Activated CD8-positive, alpha-beta T cell treated with anti-CD3 and anti-CD28 coated beads, Interleukin-2, amount 10 ng/mL, durations not matched to agents 7 days and 5 days (primary cell): ENCODE measurements around the gene TNNI3K. TPM values are rescaled to one million over a fixed set of nuclear protein-coding genes. Genes with fewer than 3 reads are reported as not detected.

Experiments
- ATAC-seq: fragments of 150-1000 bp; cut with Tn5 transposase; one replicate; pipeline ENCODE4 v1.10.0; 2021; ENCODE audit warnings: moderate library complexity
- CTCF ChIA-PET: fragments of 350-600 bp; sonication (Branson Sonifier 250); formaldehyde crosslinking; loops from one replicate; lab custom pipeline; 2021; ENCODE audit warnings: antibody characterized with exemption; lab: Charles Lee
- POLR2A ChIA-PET: fragments of 350-600 bp; sonication (Branson Sonifier 250); formaldehyde crosslinking; loops from one replicate; lab custom pipeline; 2021; ENCODE audit warnings: antibody characterized with exemption; lab: Charles Lee
- DNase-seq: peaks from one replicate; pipeline ENCODE4 v3.0.0-alpha.2; 2020
- H3K27ac Mint-ChIP-seq: one replicate; pipeline ENCODE4 v1.8.0; 2021; ENCODE audit warnings: mild to moderate bottlenecking, mixed read lengths
- H3K27me3 Mint-ChIP-seq: one replicate; pipeline ENCODE4 v1.8.0; 2021; ENCODE audit warnings: low read depth, mixed read lengths
- H3K36me3 Mint-ChIP-seq: one replicate; pipeline ENCODE4 v1.8.0; 2021; ENCODE audit warnings: low read depth, mixed read lengths
- H3K4me1 Mint-ChIP-seq: one replicate; pipeline ENCODE4 v1.8.0; 2021; ENCODE audit warnings: low read depth, mixed read lengths
- H3K4me3 Mint-ChIP-seq: one replicate; pipeline ENCODE4 v1.8.0; 2021; ENCODE audit warnings: mild to moderate bottlenecking, mixed read lengths
- H3K9me3 Mint-ChIP-seq: one replicate; pipeline ENCODE4 v1.8.0; 2022; ENCODE audit warnings: mixed read lengths; ENCODE audit not compliant: insufficient read depth
- total RNA-seq, 2 experiments: library from RNA; stranded (reverse); gene quantifications; one replicate each; pipeline ENCODE4 v1.2.3, GENCODE V29; 2021

Gene TNNI3K
- total RNA-seq, 2 experiments from 2014 or later: not detected

GRCh38 chr1:74362691-74363090 lies 127.5 kb downstream of the TNNI3K start:
- no peaks in the 10 kb centered on the region for H3K27me3 Mint-ChIP-seq
- DNase-seq: no peak
- H3K4me1 Mint-ChIP-seq: no peaks in the 10 kb centered on the region
- no peak for ATAC-seq
- H3K4me3 Mint-ChIP-seq: no peak overlapping the region
- POLR2A ChIA-PET: no interaction called here
- CTCF ChIA-PET: no interaction called here
- H3K9me3 Mint-ChIP-seq: no peaks in the 10 kb centered on the region
- no peaks in the 10 kb centered on the region for H3K36me3 Mint-ChIP-seq
- H3K27ac Mint-ChIP-seq: no peak overlapping the region

DNA sequence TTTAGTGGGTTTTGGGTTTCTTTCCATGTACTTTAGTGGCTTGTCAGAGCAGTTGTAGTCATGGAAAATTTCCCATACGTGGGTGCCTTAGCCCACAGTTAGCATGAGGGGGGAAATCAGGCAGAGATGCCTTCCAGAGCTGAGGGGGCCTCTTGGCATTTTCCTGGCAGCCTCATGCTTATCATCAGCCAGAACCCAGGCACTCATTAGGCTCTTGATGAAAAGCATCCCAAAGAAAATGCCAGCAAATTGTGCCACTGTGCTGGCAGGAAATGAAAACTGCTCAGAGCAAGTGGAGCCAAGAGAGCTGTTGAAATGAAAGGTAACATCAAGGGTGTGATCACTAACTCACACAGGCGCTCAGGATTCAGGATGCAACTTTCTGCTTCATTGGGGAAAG lies 128.0 kb downstream of the TNNI3K start:
- no peak for ATAC-seq
- H3K4me3 Mint-ChIP-seq: no peak overlapping the region
- no peaks in the 10 kb centered on the region for H3K9me3 Mint-ChIP-seq
- CTCF ChIA-PET: no interaction called here
- no peaks in the 10 kb centered on the region for H3K36me3 Mint-ChIP-seq
- POLR2A ChIA-PET: no interaction called here
- H3K4me1 Mint-ChIP-seq: no peaks in the 10 kb centered on the region
- H3K27ac Mint-ChIP-seq: no peak overlapping the region
- H3K27me3 Mint-ChIP-seq: no peaks in the 10 kb centered on the region
- no peak for DNase-seq

DNA sequence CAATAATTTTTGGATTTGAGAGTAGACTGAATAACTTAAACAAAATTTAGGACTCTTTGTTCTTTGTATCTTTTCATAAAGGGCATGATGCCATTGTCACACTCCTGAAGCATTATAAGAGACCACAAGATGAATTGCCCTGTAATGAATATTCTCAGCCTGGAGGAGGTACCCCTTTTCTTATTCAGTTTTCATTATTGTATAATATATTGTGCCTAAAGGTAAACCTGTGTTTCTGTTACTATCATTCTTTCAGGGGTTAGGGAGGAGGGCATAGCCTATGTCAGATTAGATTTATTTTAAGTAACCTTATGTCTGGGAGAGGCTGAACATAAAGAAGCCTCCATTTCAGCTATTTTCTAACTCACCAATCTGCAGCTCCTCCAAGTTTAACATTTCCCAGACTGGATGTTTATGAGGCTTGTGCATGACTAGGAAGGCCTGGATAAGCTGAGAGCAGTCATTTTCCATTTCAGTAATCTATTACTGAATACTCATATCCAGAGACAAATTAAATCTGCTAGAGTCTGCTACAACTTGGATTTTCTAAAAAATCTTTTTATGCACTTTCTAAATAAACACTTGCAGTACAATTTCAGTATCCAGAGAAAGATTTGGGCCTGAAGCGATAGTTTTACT lies 132.1 kb downstream of the TNNI3K start:
- no peaks in the 10 kb centered on the region for H3K4me1 Mint-ChIP-seq
- POLR2A ChIA-PET: no interaction called here

GRCh38 chr1:74368335-74368734 lies 133.1 kb downstream of the TNNI3K start:
- Mint-ChIP-seq H3K4me3 (no peak overlapping the region), H3K27ac (no peak overlapping the region), H3K27me3 (no peaks in the 10 kb centered on the region), H3K36me3 (no peaks in the 10 kb centered on the region), H3K4me1 (no peaks in the 10 kb centered on the region), H3K9me3 (no peaks in the 10 kb centered on the region)
- ChIA-PET CTCF (no interaction called here), POLR2A (no interaction called here)
- DNase-seq (no peak), ATAC-seq (no peak)

More for the DNA sequence above, 132.1 kb downstream of the TNNI3K start:
- DNase-seq (no peak), ATAC-seq (no peak)
- Mint-ChIP-seq H3K4me3 (no peak overlapping the region), H3K36me3 (no peaks in the 10 kb centered on the region), H3K9me3 (no peaks in the 10 kb centered on the region), H3K27me3 (no peaks in the 10 kb centered on the region), H3K27ac (no peak overlapping the region)
- CTCF ChIA-PET: no interaction called here

- POLR2A ChIA-PET: no interaction called here
- Mint-ChIP-seq H3K27me3 (no peaks in the 10 kb centered on the region), H3K27ac (no peak overlapping the region), H3K36me3 (no peaks in the 10 kb centered on the region), H3K4me3 (no peak overlapping the region), H3K9me3 (no peaks in the 10 kb centered on the region), H3K4me1 (no peaks in the 10 kb centered on the region)
- ATAC-seq (no peak), DNase-seq (no peak)
- CTCF ChIA-PET: no interaction called here
Measured at GRCh38 chr1:74375376-74375775, 140.2 kb downstream of the TNNI3K start.

- H3K4me3 Mint-ChIP-seq: no peak overlapping the region
- POLR2A ChIA-PET: no interaction called here
Measured at GRCh38 chr1:74380252-74380651, 145.1 kb downstream of the TNNI3K start.

DNA sequence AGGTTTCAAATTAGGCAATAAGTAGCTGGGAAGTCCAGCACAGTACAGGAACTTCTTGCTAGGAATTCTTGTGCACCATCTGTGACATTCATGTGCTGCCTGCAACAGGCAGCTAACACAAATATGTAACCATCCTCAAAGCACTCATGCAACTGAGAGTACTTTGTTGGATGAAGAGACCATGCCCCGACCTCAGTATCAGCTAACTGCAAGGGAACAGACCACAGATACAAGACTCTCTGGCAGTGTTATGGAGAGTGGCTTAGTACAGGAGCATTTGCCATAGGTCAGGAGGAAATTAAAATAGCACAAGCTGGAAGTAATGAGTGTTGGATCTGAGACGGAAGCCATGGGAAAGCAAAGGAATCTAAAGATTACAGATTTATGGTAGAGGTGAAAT lies 153.7 kb downstream of the TNNI3K start:
- CTCF ChIA-PET: no interaction called here
- no peak overlapping the region for H3K27ac Mint-ChIP-seq
- ATAC-seq: no peak
- H3K9me3 Mint-ChIP-seq: no peaks in the 10 kb centered on the region
- H3K36me3 Mint-ChIP-seq: no peaks in the 10 kb centered on the region
- H3K4me1 Mint-ChIP-seq: no peaks in the 10 kb centered on the region
- no peaks in the 10 kb centered on the region for H3K27me3 Mint-ChIP-seq
- H3K4me3 Mint-ChIP-seq: no peak overlapping the region
- DNase-seq: no peak
- POLR2A ChIA-PET: no interaction called here

More at GRCh38 chr1:74380252-74380651, 145.1 kb downstream of the TNNI3K start:
- Mint-ChIP-seq H3K27me3 (no peaks in the 10 kb centered on the region), H3K27ac (no peak overlapping the region), H3K36me3 (no peaks in the 10 kb centered on the region), H3K4me1 (no peaks in the 10 kb centered on the region), H3K9me3 (no peaks in the 10 kb centered on the region)
- DNase-seq (no peak), ATAC-seq (no peak)
- CTCF ChIA-PET: no interaction called here

GRCh38 chr1:74392186-74392585 lies 157.0 kb downstream of the TNNI3K start:
- CTCF ChIA-PET: no interaction called here

GRCh38 chr1:74392840-74393239 lies 157.7 kb downstream of the TNNI3K start:
- no peak for ATAC-seq
- Mint-ChIP-seq H3K9me3 (no peaks in the 10 kb centered on the region), H3K36me3 (no peaks in the 10 kb centered on the region), H3K4me3 (no peak overlapping the region), H3K27me3 (no peaks in the 10 kb centered on the region), H3K27ac (no peak overlapping the region), H3K4me1 (no peaks in the 10 kb centered on the region)
- CTCF ChIA-PET: no interaction called here
- POLR2A ChIA-PET: no interaction called here
- DNase-seq: no peak

More at GRCh38 chr1:74392186-74392585, 157.0 kb downstream of the TNNI3K start:
- POLR2A ChIA-PET: no interaction called here
- Mint-ChIP-seq H3K4me3 (no peak overlapping the region), H3K4me1 (no peaks in the 10 kb centered on the region), H3K27ac (no peak overlapping the region), H3K27me3 (no peaks in the 10 kb centered on the region), H3K9me3 (no peaks in the 10 kb centered on the region), H3K36me3 (no peaks in the 10 kb centered on the region)
- ATAC-seq: no peak
- no peak for DNase-seq

GRCh38 chr1:74395571-74395970 lies 160.4 kb downstream of the TNNI3K start:
- Mint-ChIP-seq H3K27me3 (no peaks in the 10 kb centered on the region), H3K36me3 (no peaks in the 10 kb centered on the region), H3K4me3 (no peak overlapping the region), H3K9me3 (no peaks in the 10 kb centered on the region), H3K27ac (no peak overlapping the region), H3K4me1 (no peaks in the 10 kb centered on the region)
- ATAC-seq (no peak), DNase-seq (no peak)
- POLR2A ChIA-PET: no interaction called here
- CTCF ChIA-PET: no interaction called here

DNA sequence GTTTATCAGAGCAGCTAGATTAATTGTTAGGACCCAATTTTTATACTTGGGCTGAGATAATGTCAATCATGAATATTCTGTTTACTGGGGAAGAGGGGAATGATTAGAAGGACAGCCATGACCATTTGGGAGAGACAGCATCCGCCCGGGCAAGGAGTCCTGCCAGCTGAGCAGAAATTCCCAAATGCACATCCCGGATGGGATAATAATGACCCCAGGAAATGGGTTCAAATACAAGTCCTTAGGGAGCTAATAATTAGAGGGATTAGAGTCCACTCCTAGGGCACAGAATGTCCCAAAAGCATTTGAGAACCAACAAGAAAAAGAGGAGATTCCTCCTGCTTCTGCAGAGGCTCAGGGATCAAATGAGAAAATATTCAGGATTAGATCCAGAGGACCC lies 161.3 kb downstream of the TNNI3K start:
- H3K27ac Mint-ChIP-seq: no peak overlapping the region
- H3K9me3 Mint-ChIP-seq: no peaks in the 10 kb centered on the region
- H3K36me3 Mint-ChIP-seq: no peaks in the 10 kb centered on the region
- ATAC-seq (no peak), DNase-seq (no peak)
- ChIA-PET CTCF (no interaction called here), POLR2A (interaction anchor here (0.6 kb wide), 1 partner anchor 97 kb away, joined by 3 read pairs; no protein-coding TSS in a partner anchor)
- no peaks in the 10 kb centered on the region for H3K4me1 Mint-ChIP-seq
- H3K4me3 Mint-ChIP-seq: no peak overlapping the region
- no peaks in the 10 kb centered on the region for H3K27me3 Mint-ChIP-seq

GRCh38 chr1:74396933-74397332 lies 161.7 kb downstream of the TNNI3K start:
- no peak for DNase-seq
- ATAC-seq: no peak
- ChIA-PET POLR2A (interaction anchor here (0.6 kb wide), 1 partner anchor 97 kb away, joined by 3 read pairs; no protein-coding TSS in a partner anchor), CTCF (no interaction called here)
- no peak overlapping the region for H3K27ac Mint-ChIP-seq
- H3K9me3 Mint-ChIP-seq: no peaks in the 10 kb centered on the region
- no peaks in the 10 kb centered on the region for H3K27me3 Mint-ChIP-seq
- H3K4me3 Mint-ChIP-seq: no peak overlapping the region
- H3K4me1 Mint-ChIP-seq: no peaks in the 10 kb centered on the region
- H3K36me3 Mint-ChIP-seq: no peaks in the 10 kb centered on the region

DNA sequence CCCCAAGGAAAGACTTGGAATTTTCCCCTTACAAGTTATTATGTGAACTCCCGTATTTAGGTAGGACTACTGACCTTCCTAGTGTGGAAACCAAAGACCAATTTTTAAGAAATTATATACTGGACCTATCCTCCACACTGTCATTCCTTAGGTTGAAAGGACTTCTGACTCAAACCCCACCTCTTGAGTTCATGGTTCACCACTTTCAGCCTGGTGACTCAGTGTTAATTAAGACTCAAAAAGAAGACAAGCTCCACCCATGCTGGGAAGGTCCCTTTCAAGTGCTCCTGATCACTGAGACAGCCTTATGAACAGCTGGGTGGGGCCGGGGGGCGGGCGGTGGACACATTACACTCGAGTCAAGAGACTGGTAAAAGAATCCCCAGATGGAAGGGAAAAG lies 164.1 kb downstream of the TNNI3K start:
- H3K36me3 Mint-ChIP-seq: no peaks in the 10 kb centered on the region
- ATAC-seq: no peak
- H3K4me3 Mint-ChIP-seq: no peak overlapping the region
- H3K27ac Mint-ChIP-seq: no peak overlapping the region
- ChIA-PET POLR2A (no interaction called here), CTCF (no interaction called here)
- no peaks in the 10 kb centered on the region for H3K27me3 Mint-ChIP-seq
- H3K4me1 Mint-ChIP-seq: no peaks in the 10 kb centered on the region
- no peaks in the 10 kb centered on the region for H3K9me3 Mint-ChIP-seq
- DNase-seq: no peak
